GM12873 (cell line): Measurements from ENCODE around the gene ZFHX2.

Experiments used
- CTCF ChIP-seq: IDR thresholded peaks from 2 replicates; pipeline ENCODE4 v1.5.1; 2012; ENCODE audit warnings: low read depth, mild to moderate bottlenecking, moderate library complexity, low read length, control low read depth; ENCODE audit not compliant: insufficient read depth; ENCODE audit errors: missing control alignments

ZFHX2 gene

GRCh38 chr14:23568600-23569331, 17.2 kb upstream of the ZFHX2 start:
- TF ChIP-seq CTCF, result peak; percentile 60

- TF ChIP-seq CTCF, result no peak
Observed at GRCh38 chr14:23568021-23568599, 16.5 kb upstream of the ZFHX2 start.

GRCh38 chr14:23567186-23568020, 15.8 kb upstream of the ZFHX2 start, which contains the start of gene AP1G2:
Gene AP1G2 (minus strand): TSS chr14:23567791. CDS start chr14:23567314, 477 bp downstream.
- no peak for TF ChIP-seq CTCF

GRCh38 chr14:23566778-23567185, 15.2 kb upstream of the ZFHX2 start:
- peak; percentile 18 for TF ChIP-seq CTCF

GRCh38 chr14:23566112-23566777, 14.7 kb upstream of the ZFHX2 start:
- TF ChIP-seq CTCF, result no peak

GRCh38 chr14:23565626-23566025, 14.1 kb upstream of the ZFHX2 start:
- no peak for TF ChIP-seq CTCF

GRCh38 chr14:23564876-23565275, 13.3 kb upstream of the ZFHX2 start:
- no peak for TF ChIP-seq CTCF
